ENCODE measurements around the gene PRKG1. TPM values are rescaled to one million over a fixed set of nuclear protein-coding genes. Genes with fewer than 3 reads are reported as not detected.

PRKG1 gene
- total and polyA plus RNA-seq, 2 of the 8 experiments (the other 6 are each of a cell fraction or from before 2014, with no cell fraction given): 4.2 to 15.2 TPM

DNA sequence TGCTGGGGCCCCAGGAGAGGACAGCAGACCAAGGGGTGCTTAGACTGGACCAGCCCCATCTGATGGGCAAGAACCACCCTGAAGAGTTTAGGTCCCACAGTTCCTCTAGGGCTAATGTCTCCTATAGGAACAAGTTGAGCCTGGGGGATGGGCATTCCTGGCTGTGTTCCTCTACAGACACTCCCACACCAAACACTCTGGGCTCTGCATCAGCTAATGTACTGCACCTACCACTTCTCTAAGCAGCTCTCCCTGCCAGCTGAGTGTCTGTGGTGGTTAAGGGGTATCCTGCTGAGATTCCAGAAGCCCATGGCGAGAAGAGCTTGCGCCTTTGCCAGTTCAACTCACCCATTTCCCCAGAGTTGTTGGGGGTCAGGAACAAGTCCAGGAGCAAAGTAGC, 909.2 kb downstream of the PRKG1 start (continued):
- TF ChIP-seq PHF8 (conservative IDR thresholded peaks at IDR 0.05; ENCODE audit: low read depth, low read length): no peak
- TF ChIP-seq NANOG (IDR thresholded peaks at IDR 0.05; ENCODE audit: insufficient read depth, low read depth, low read length, poor library complexity, severe bottlenecking): no peak
- no peak for TF ChIP-seq POU5F1 (IDR thresholded peaks at IDR 0.05; ENCODE audit: low read depth, low read length)
- no peak for TF ChIP-seq RXRA (IDR thresholded peaks at IDR 0.05; ENCODE audit: insufficient read depth, low read depth, low read length)

Measured in H1 (cell line).